Neuronal stem cell (in vitro differentiated cells): ENCODE data around the gene GAR1.

Source experiments
- DNase-seq: peaks from one replicate; pipeline ENCODE4 v3.0.0-alpha.2; 2013; ENCODE audit warnings: low spot score
- H2AFZ ChIP-seq: one replicate; pipeline ENCODE4 v1.6.1; 2013; ENCODE audit warnings: mild to moderate bottlenecking, low read length, inconsistent platforms
- H2AK5ac ChIP-seq: 2 replicates; pipeline ENCODE4 v1.6.1; 2013; ENCODE audit warnings: low read depth, mild to moderate bottlenecking, inconsistent platforms, low read length, moderate library complexity, mixed read lengths
- H2BK120ac ChIP-seq: 2 replicates; pipeline ENCODE4 v1.6.1; 2013; ENCODE audit warnings: low read depth, mild to moderate bottlenecking, inconsistent platforms, low read length, moderate library complexity, mixed read lengths
- H2BK12ac ChIP-seq: one replicate; pipeline ENCODE4 v1.6.1; 2013; ENCODE audit warnings: low read length, inconsistent platforms
- H2BK15ac ChIP-seq: 2 replicates; pipeline ENCODE4 v1.6.1; 2013; ENCODE audit warnings: mild to moderate bottlenecking, low read length, inconsistent platforms, mixed read lengths
- H2BK5ac ChIP-seq: one replicate; pipeline ENCODE4 v1.6.1; 2013; ENCODE audit warnings: inconsistent platforms, mild to moderate bottlenecking, low read length, moderate library complexity
- H3K14ac ChIP-seq: one replicate; pipeline ENCODE4 v1.6.1; 2013; ENCODE audit warnings: low read length, inconsistent platforms
- H3K18ac ChIP-seq: 2 replicates; pipeline ENCODE4 v1.6.1; 2013; ENCODE audit warnings: low read length, inconsistent platforms
- H3K23ac ChIP-seq: 2 replicates; pipeline ENCODE4 v1.6.1; 2013; ENCODE audit warnings: low read depth, mild to moderate bottlenecking, mixed read lengths, low read length, inconsistent platforms; ENCODE audit not compliant: poor library complexity
- H3K27ac ChIP-seq: replicated peaks from 3 replicates; pipeline ENCODE4 v1.5.1; 2013; ENCODE audit warnings: low read length, inconsistent platforms
- H3K27me3 ChIP-seq, 3 experiments: 2 replicates each; pipeline ENCODE4 v1.6.1; 2013; ENCODE audit warnings: low read length in 3 of 3, mild to moderate bottlenecking in 2 of 3, inconsistent platforms in 1 of 3, low read depth in 1 of 3, mixed read lengths in 1 of 3, moderate library complexity in 1 of 3; ENCODE audit not compliant: control insufficient read depth in 3 of 3, insufficient read depth in 3 of 3
- H3K36me3 ChIP-seq, 2 donors: replicated peaks in 1 of 2; 2 replicates each; pipeline ENCODE4 v1.6.1; 2013; ENCODE audit warnings: low read length in 2 of 2; ENCODE audit not compliant: control insufficient read depth in 2 of 2, insufficient read depth in 2 of 2
- H3K4ac ChIP-seq: 2 replicates; pipeline ENCODE4 v1.6.1; 2013; ENCODE audit warnings: inconsistent platforms, mild to moderate bottlenecking, low read length, moderate library complexity
- H3K4me1 ChIP-seq, 2 donors: 1 replicate in 1 of 2; 2 replicates in 1 of 2; pipeline ENCODE4 v1.6.1; 2013; ENCODE audit warnings: low read length in 2 of 2, low read depth in 1 of 2; ENCODE audit not compliant: control insufficient read depth in 2 of 2, insufficient read depth in 1 of 2
- H3K4me2 ChIP-seq: one replicate; pipeline ENCODE4 v1.6.1; 2013; ENCODE audit warnings: mild to moderate bottlenecking, low read length, inconsistent platforms; ENCODE audit not compliant: insufficient read depth, poor library complexity, severe bottlenecking
- H3K4me3 ChIP-seq, 2 donors: 2 replicates each; pipeline ENCODE4 v1.5.1; 2013; ENCODE audit warnings: low read length in 2 of 2, mild to moderate bottlenecking in 2 of 2, inconsistent platforms in 1 of 2, moderate library complexity in 1 of 2
- H3K79me1 ChIP-seq: one replicate; pipeline ENCODE4 v1.6.1; 2013; ENCODE audit warnings: low read depth, mild to moderate bottlenecking, inconsistent platforms, low read length, moderate library complexity
- H3K9ac ChIP-seq: one replicate; pipeline ENCODE4 v1.6.1; 2013; ENCODE audit warnings: mild to moderate bottlenecking, low read depth, low read length, inconsistent platforms; ENCODE audit not compliant: poor library complexity
- H3K9me3 ChIP-seq, 2 donors: replicated peaks in 1 of 2; 2 replicates each; pipeline versions ENCODE3 to v1.6.1; 2013; ENCODE audit warnings: low read length in 2 of 2, mild to moderate bottlenecking in 2 of 2, inconsistent platforms in 1 of 2, low read depth in 1 of 2, mixed read lengths in 1 of 2, moderate library complexity in 1 of 2; ENCODE audit not compliant: control insufficient read depth in 2 of 2, insufficient read depth in 1 of 2
- H4K8ac ChIP-seq: one replicate; pipeline ENCODE4 v1.6.1; 2013; ENCODE audit warnings: low read depth, mild to moderate bottlenecking, inconsistent platforms, low read length, moderate library complexity
- H4K91ac ChIP-seq: one replicate; pipeline ENCODE4 v1.6.1; 2013; ENCODE audit warnings: low read length, low read depth, mild to moderate bottlenecking, inconsistent platforms; ENCODE audit not compliant: poor library complexity
- WGBS, 2 donors: extraction: QIAGEN DNeasy Blood & Tissue Kit; methylation state at CpG; one replicate each; pipeline ENCODE4 v1.1.7; 2013; ENCODE audit warnings: missing lambda C conversion rate in 2 of 2, mixed read lengths in 1 of 2; ENCODE audit not compliant: insufficient read length in 2 of 2, insufficient replicate concordance in 1 of 2; ENCODE audit errors: extremely low coverage in 2 of 2; 5-methylcytosine and 5-hydroxymethylcytosine counted together

GAR1 gene

GRCh38 chr4:109803924-109804571 is 11.5 kb upstream of the GAR1 start:
- Histone ChIP-seq H3K27me3 (peaks cover 0 to 3% (median 0%) of the 10 kb centered on the region in 3 experiments), H3K9ac (no peak overlapping the region), H4K8ac (no peak overlapping the region), H3K27ac (no peak overlapping the region), H3K36me3 (no peaks in the 10 kb centered on the region), H3K4me3 (no peak overlapping the region), H2BK5ac (no peak overlapping the region), H2AK5ac (no peak overlapping the region), H3K4ac (no peak overlapping the region), H3K9me3 (peaks cover 0 to 2% of the 10 kb centered on the region in 2 donors), H3K4me2 (no peak overlapping the region), H3K4me1 (no peaks in the 10 kb centered on the region), H3K18ac (no peak overlapping the region), H3K79me1 (no peaks in the 10 kb centered on the region), H3K23ac (no peak overlapping the region), H2AFZ (no peak overlapping the region), H2BK120ac (no peak overlapping the region), H4K91ac (no peak overlapping the region), H2BK15ac (no peak overlapping the region), H2BK12ac (no peak overlapping the region), H3K14ac (no peak overlapping the region)
- DNase-seq: peak; percentile 45
- WGBS, 2 donors: no CpG with 5 or more reads among the region's 4 CpGs

- Histone ChIP-seq H2BK15ac (no peak overlapping the region), H3K14ac (no peak overlapping the region), H4K91ac (no peak overlapping the region), H2BK120ac (no peak overlapping the region), H2AFZ (no peak overlapping the region), H3K4me3 (no peak overlapping the region), H2BK5ac (no peak overlapping the region), H3K9ac (no peak overlapping the region), H4K8ac (no peak overlapping the region), H3K4me1 (peaks cover 0 to 5% of the 10 kb centered on the region in 2 donors), H3K18ac (no peak overlapping the region), H2AK5ac (no peak overlapping the region), H2BK12ac (no peak overlapping the region), H3K4me2 (no peak overlapping the region), H3K36me3 (no peaks in the 10 kb centered on the region), H3K27ac (no peak overlapping the region), H3K9me3 (peaks cover 0 to 2% of the 10 kb centered on the region in 2 donors), H3K4ac (no peak overlapping the region), H3K27me3 (no peaks in the 10 kb centered on the region), H3K79me1 (no peaks in the 10 kb centered on the region), H3K23ac (no peak overlapping the region)
- WGBS, 2 donors: no CpG with 5 or more reads among the region's 2 CpGs
- DNase-seq: no peak
Measured at GRCh38 chr4:109809655-109810054, 5.9 kb upstream of the GAR1 start.

DNA sequence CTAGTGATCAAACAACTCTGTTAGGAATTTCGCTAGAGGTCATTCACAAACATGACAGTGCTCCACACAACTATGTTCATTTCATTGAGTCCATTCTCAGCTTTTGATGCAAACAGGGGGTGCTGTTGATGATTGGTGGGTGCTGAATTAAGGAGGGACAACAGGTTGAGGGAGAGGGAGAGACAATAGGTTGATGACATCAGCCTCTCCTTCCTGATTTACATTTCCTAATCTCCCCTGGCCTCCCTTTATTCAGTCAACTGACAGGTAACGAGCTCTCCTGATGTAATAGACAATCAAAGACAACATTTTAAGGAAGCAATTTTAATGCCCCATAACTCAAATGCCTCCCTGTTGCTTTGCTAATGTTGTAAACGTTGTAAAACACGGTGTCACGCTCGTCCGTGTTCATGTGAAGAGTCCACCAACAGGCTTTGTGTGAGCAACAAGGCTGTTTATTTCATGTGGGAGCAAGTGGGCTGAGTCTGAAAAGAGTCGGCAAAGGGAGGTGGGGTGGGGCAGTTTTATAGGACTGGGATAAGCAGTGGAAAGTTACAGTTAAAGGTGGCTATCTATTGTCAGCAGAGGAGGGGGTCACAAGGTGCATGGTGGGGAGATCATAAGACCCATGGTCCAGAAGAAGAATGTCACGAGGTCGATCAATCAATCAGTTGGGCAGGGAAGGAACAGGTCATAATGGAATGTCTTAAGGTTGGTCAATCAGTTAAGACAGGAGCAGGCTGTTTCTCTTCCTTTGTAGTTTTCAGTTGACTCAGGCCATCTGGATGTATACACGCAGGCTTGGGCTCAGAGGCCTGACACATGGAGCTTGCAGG is 4.8 kb upstream of the GAR1 start:
- peaks cover 1% of the 10 kb centered on the region for H3K79me1 ChIP-seq
- WGBS, 2 donors: no CpG with 5 or more reads among the region's 11 CpGs

GRCh38 chr4:109811707-109812106 is 3.9 kb upstream of the GAR1 start:
- Histone ChIP-seq H3K9me3 (peaks cover 0 to 2% of the 10 kb centered on the region in 2 donors), H2BK120ac (no peak overlapping the region), H3K27ac (no peak overlapping the region), H3K9ac (no peak overlapping the region), H4K8ac (no peak overlapping the region), H3K36me3 (no peaks in the 10 kb centered on the region), H2AK5ac (no peak overlapping the region), H2BK15ac (no peak overlapping the region), H3K4me3 (no peak overlapping the region), H3K79me1 (peaks cover 4% of the 10 kb centered on the region), H2AFZ (no peak overlapping the region), H3K4me1 (peaks cover 1 to 7% of the 10 kb centered on the region in 2 donors), H2BK5ac (no peak overlapping the region), H3K23ac (no peak overlapping the region), H3K4ac (no peak overlapping the region), H2BK12ac (no peak overlapping the region), H4K91ac (no peak overlapping the region), H3K27me3 (no peaks in the 10 kb centered on the region), H3K4me2 (no peak overlapping the region), H3K18ac (no peak overlapping the region), H3K14ac (no peak overlapping the region)
- WGBS, 2 donors: no CpG with 5 or more reads among the region's 3 CpGs
- DNase-seq: no peak

More for the DNA sequence above, 4.8 kb upstream of the GAR1 start:
- H3K23ac ChIP-seq: no peak overlapping the region
- no peak overlapping the region for H2AK5ac ChIP-seq
- no peak overlapping the region for H3K14ac ChIP-seq
- H3K4me1 ChIP-seq: peaks cover 0 to 5% of the 10 kb centered on the region in 2 donors
- no peak overlapping the region for H2BK5ac ChIP-seq
- H3K36me3 ChIP-seq: no peaks in the 10 kb centered on the region
- H2BK12ac ChIP-seq: no peak overlapping the region
- H3K18ac ChIP-seq: no peak overlapping the region
- H3K9ac ChIP-seq: no peak overlapping the region
- H2AFZ ChIP-seq: no peak overlapping the region
- H2BK120ac ChIP-seq: no peak overlapping the region
- no peak overlapping the region for H4K8ac ChIP-seq
- no peak overlapping the region for H3K27ac ChIP-seq
- H3K4me2 ChIP-seq: no peak overlapping the region
- no peak overlapping the region for H3K4me3 ChIP-seq
- no peak overlapping the region for H2BK15ac ChIP-seq
- DNase-seq: no peak
- no peak overlapping the region for H4K91ac ChIP-seq
- H3K4ac ChIP-seq: no peak overlapping the region
- H3K9me3 ChIP-seq: peaks cover 0 to 2% of the 10 kb centered on the region in 2 donors
- no peaks in the 10 kb centered on the region for H3K27me3 ChIP-seq
